ENCODE measurements around the gene HFE.
"Not testable (repeated sequence)": the region's sequence is repeated elsewhere in the genome, so short reads cannot be mapped to it uniquely, and the experiment has no call there.

HFE gene, protein sequence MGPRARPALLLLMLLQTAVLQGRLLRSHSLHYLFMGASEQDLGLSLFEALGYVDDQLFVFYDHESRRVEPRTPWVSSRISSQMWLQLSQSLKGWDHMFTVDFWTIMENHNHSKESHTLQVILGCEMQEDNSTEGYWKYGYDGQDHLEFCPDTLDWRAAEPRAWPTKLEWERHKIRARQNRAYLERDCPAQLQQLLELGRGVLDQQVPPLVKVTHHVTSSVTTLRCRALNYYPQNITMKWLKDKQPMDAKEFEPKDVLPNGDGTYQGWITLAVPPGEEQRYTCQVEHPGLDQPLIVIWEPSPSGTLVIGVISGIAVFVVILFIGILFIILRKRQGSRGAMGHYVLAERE

DNA sequence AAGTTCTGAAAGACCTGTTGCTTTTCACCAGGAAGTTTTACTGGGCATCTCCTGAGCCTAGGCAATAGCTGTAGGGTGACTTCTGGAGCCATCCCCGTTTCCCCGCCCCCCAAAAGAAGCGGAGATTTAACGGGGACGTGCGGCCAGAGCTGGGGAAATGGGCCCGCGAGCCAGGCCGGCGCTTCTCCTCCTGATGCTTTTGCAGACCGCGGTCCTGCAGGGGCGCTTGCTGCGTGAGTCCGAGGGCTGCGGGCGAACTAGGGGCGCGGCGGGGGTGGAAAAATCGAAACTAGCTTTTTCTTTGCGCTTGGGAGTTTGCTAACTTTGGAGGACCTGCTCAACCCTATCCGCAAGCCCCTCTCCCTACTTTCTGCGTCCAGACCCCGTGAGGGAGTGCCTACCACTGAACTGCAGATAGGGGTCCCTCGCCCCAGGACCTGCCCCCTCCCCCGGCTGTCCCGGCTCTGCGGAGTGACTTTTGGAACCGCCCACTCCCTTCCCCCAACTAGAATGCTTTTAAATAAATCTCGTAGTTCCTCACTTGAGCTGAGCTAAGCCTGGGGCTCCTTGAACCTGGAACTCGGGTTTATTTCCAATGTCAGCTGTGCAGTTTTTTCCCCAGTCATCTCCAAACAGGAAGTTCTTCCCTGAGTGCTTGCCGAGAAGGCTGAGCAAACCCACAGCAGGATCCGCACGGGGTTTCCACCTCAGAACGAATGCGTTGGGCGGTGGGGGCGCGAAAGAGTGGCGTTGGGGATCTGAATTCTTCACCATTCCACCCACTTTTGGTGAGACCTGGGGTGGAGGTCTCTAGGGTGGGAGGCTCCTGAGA is at the start of gene HFE:
TSS of gene HFE (plus strand) at position 146 of the 832 bp plus-strand sequence. CDS start at position 158, 12 bp downstream.
- DNase-seq (ENCODE audit: low spot score) = peak; percentile 25

GRCh38 chr6:26041946-26042345 is 45.3 kb upstream of the HFE start:
- no peak for DNase-seq (ENCODE audit: low spot score)

- DNase-seq (ENCODE audit: low spot score) = peak; percentile 99
Observed at GRCh38 chr6:26043384-26044139, 43.7 kb upstream of the HFE start.

DNA sequence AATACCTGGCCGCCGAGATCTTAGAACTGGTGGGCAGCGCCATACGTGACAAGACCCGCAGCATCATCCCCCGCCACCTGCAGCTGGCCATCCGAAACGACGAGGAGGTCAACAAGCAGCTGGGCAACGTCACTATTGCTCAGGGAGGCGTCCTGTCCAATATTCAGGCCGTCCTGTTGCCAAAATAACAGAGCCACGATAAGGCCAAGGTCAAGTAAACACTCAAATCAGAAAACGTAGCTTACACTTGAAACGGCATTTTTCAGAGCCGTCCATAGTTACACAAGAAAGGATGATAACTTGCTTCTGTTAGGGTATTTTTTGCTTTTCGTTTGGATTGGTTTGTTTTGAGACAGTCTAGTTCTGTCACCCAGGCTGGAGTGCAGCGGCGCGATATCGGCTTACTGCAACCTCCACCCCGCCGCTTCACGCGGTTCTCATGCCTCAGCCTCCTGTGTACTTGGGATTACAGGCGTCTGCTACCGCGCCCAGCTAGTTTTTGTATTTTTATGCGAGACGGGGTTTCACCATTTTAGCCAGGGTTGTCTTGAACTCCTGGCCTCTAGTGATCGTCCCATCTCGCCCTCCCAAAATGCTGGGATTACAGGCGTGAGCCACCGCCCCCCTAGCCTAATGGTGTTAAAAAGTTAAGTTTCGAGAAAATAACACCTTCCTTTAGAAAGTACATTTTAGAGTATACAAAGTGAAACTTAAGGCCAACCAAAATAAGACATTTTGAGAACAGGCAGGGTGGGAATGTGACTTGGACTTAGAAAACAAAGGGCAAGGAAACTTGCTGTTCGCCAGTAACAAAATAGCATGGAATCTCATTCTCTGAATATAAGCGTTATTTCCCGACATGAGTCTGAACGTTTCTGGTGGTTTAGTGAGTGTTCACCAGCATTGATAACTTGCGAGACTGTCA is 42.8 kb upstream of the HFE start:
- peak; percentile 58 for DNase-seq (ENCODE audit: low spot score)

GRCh38 chr6:26045065-26045927 is 41.9 kb upstream of the HFE start:
- DNase-seq (ENCODE audit: low spot score) = peak; percentile 98

DNA sequence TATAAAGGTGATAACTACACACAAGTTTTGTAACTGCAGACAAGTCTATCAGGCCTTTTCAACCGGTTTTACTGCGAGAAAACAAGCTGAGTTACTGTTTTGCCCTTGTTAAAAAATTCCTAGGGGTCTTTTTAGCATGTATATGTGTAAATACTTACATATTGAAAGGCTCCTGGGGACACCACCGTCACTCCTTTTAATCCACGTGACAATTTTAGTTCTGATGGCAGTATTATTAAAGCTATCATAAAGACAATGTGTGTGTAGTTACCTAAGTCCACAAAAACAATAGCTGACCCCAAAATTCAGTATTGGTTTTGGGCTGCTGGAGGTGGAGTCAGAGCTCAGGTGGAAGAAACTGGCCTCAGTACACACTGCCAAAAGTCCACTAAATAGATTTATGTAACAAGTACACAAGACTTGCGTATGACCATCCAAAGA is 41.3 kb upstream of the HFE start:
- DNase-seq (ENCODE audit: low spot score) = peak; percentile 31

GRCh38 chr6:26047329-26047728 is 39.9 kb upstream of the HFE start:
- DNase-seq (ENCODE audit: low spot score) = not testable (repeated sequence)

- no peak for DNase-seq (ENCODE audit: low spot score)
Observed at GRCh38 chr6:26048590-26048989, 38.6 kb upstream of the HFE start.

- no peak for DNase-seq (ENCODE audit: low spot score)
Observed at GRCh38 chr6:26051665-26052310, 35.4 kb upstream of the HFE start.

DNA sequence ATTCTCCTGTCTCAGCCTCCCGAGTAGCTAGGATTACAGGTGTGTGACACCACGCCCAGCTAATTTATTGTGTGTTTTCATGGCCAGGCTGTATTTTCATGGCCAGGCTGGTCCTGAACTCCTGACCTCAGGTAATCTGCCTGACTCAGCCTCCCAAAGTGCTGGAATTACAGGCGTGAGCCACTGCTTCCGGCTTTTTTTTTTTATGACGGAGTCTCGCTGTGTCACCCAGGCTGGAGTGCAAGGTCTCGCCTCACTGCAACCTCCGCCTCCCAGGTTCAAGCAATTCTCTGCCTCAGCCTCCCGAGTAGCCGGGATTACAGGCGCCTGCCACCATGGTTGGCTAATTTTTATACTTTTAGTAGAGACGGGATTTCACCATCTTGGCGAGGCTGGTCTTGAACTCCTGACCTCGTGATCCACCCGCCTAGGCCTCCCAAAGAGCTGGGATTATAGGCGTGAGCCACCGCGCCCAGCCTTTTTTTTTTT is 34.4 kb upstream of the HFE start:
- not testable (repeated sequence) for DNase-seq (ENCODE audit: low spot score)

DNA sequence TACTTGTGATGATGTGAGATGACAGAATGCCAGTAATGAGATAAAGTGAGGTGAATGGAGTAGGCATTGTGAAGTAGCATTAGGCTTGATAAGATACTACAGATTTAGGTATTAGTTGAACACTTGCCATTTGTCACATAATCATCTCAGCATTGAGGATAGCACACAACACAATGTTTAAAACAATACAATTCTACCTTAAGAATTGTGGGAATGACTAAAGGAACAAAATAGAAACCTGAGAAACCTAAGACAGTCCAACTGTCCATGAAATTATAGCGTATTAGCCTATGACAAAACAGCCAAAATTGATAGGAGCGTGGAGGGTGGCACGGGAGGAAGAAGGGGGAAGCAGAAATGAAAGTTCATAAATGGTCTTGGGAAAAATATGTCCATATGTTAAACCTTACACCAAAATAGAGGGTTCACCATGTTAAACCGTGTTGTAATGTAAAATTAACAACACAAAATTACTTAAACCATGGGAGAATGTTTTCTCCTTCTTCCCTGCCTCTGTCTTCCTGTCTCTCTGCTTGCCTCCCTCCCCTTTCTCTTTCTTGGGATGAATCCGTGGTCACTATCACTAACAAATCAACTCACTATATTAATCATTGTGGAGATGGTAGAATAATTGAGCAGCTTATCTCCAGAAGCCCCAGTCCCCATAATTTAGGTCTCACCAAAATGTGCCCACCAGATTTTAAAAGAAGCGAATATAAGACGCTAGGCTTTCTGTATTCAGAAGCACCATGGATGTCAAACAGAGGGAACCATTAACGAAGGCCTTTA is 33.0 kb upstream of the HFE start:
- DNase-seq (ENCODE audit: low spot score) = no peak

DNA sequence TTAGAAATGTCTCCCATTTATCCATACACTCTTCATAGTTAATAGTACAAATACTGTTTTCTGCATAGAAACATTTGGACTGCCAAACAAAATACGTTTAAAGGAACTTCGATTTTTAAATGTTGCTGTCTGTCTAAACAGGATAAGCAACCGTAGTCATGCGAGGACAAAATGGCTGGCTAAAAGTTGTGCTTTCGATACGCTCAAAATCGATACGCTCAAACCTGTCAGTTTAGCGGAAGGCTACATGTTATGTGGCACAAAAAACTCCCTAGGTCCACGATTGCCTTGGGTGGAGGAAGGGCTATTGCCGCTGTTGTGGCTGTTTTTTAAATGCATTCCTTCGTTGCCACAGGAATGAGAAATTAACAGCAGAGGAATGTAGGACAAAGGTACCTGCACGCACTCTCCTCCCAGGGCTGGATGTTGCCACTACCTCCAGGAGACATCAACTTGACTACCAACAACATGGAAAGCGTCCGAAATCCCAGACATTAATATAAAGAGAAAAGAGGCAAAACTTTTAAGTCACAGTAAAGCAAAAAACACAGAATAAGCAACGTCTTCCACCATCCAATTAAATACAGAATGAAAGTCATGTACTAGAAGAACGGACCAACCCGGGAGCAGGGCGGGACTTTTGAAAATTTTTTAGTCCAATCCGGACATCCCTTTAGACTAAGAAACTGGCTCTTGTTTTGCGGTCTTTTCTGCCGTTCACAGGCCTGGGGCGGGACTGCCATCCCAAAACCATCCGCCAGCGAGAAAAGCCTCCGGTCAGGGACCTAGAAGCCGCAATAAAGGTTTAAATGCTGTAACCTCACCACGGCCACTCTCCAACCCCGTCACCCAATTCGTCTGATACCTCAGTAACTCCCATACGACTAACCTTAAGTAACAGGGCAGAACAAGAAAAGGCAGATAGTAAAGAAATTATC is 32.2 kb upstream of the HFE start:
- peak; percentile 99 for DNase-seq (ENCODE audit: low spot score)

DNA sequence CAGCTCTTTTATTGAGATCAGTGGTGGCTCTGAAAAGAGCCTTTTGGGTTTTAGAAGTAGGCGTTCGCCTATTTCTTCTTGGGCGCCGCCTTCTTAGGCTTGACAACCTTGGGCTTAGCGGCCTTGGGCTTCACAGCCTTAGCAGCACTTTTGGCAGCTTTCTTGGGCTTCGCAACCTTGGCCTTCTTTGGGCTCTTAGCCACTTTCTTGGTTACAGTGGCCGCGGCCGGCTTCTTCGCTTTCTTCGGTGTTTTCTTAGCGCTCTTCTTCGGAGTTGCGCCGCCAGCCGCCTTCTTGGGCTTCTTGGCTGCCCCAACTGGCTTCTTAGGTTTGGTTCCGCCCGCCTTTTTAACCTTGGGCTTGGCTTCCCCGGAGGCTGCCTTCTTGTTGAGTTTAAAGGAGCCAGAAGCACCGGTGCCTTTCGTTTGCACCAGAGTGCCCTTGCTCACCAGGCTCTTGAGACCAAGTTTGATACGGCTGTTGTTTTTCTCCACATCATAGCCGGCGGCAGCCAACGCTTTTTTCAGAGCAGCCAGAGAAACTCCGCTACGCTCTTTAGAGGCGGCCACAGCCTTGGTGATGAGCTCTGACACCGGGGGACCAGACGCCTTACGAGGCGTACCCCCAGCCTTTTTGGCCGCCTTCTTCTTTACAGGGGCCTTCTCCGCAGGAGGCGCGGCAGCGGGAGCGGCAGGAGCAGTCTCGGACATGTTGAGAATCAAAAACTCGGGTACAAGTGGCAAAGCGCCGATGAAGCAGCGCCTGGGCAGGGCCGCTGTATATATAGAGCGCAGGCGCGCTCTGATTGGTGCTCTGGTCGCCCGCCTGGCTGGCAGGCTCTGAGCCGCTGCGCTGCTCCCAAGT is 31.3 kb upstream of the HFE start:
- peak; percentile 95 for DNase-seq (ENCODE audit: low spot score)

GRCh38 chr6:26056583-26057350 is 30.5 kb upstream of the HFE start:
- peak; percentile 69 for DNase-seq (ENCODE audit: low spot score)

- no peak for DNase-seq (ENCODE audit: low spot score)
Observed at GRCh38 chr6:26057899-26058298, 29.3 kb upstream of the HFE start.
